Endodermal cell (in vitro differentiated cells): ENCODE measurements around the gene TBC1D24. TPM values are rescaled to one million over a fixed set of nuclear protein-coding genes. Genes with fewer than 3 reads are reported as not detected.

ENCODE experiments used
- DNase-seq: peaks from one replicate; pipeline ENCODE4 v3.0.0-alpha.2; 2017
- H3K27ac ChIP-seq: 2 replicates; pipeline ENCODE4 v1.5.1; 2013; ENCODE audit warnings: mild to moderate bottlenecking, low read depth, low read length, moderate library complexity
- H3K27me3 ChIP-seq: 2 replicates; pipeline ENCODE4 v1.6.1; 2013; ENCODE audit warnings: mild to moderate bottlenecking, low read length, moderate library complexity; ENCODE audit not compliant: insufficient read depth, control insufficient read depth, poor library complexity, severe bottlenecking
- H3K36me3 ChIP-seq: 2 replicates; pipeline ENCODE4 v1.7.0; 2013; ENCODE audit warnings: mild to moderate bottlenecking, low read length, moderate library complexity; ENCODE audit not compliant: control insufficient read depth, insufficient read depth
- H3K4me1 ChIP-seq: one replicate; pipeline ENCODE4 v1.7.0; 2013; ENCODE audit warnings: low read length; ENCODE audit not compliant: control insufficient read depth, insufficient read depth
- H3K4me3 ChIP-seq: 2 replicates; pipeline ENCODE4 v1.5.1; 2013; ENCODE audit warnings: mild to moderate bottlenecking, low read length, moderate library complexity
- H3K9ac ChIP-seq: 2 replicates; pipeline ENCODE4 v1.6.1; 2013; ENCODE audit warnings: mild to moderate bottlenecking, low read length, moderate library complexity; ENCODE audit not compliant: poor library complexity, severe bottlenecking; ENCODE audit errors: extremely low read depth
- H3K9me3 ChIP-seq: 2 replicates; pipeline ENCODE4 v1.6.1; 2013; ENCODE audit warnings: mild to moderate bottlenecking, low read length, moderate library complexity; ENCODE audit not compliant: control insufficient read depth
- H3K27ac Mint-ChIP-seq: 2 replicates; pipeline ENCODE4 v1.8.0; 2020; ENCODE audit warnings: mixed read lengths
- H3K27me3 Mint-ChIP-seq: 2 replicates; pipeline ENCODE4 v1.8.0; 2021; ENCODE audit warnings: mild to moderate bottlenecking, mixed read lengths; ENCODE audit not compliant: insufficient read depth
- H3K36me3 Mint-ChIP-seq: 2 replicates; pipeline ENCODE4 v1.8.0; 2020; ENCODE audit warnings: low read depth, mixed read lengths
- H3K4me1 Mint-ChIP-seq: 2 replicates; pipeline ENCODE4 v1.8.0; 2020; ENCODE audit warnings: mixed read lengths
- H3K4me3 Mint-ChIP-seq: 2 replicates; pipeline ENCODE4 v1.8.0; 2020; ENCODE audit warnings: mild to moderate bottlenecking, moderate library complexity, mixed read lengths
- H3K9me3 Mint-ChIP-seq: 2 replicates; pipeline ENCODE4 v1.8.0; 2020; ENCODE audit warnings: mild to moderate bottlenecking, mixed read lengths
- WGBS, 2 experiments: methylation state at CpG; one replicate each; pipeline versions ENCODE4 v1.1.5 to v1.1.7; 2013; ENCODE audit warnings: missing lambda C conversion rate in 2 of 2, mixed read lengths in 1 of 2; ENCODE audit not compliant: insufficient coverage in 1 of 2, insufficient read length in 1 of 2; 5-methylcytosine and 5-hydroxymethylcytosine counted together
- total RNA-seq, 2 donors: library from RNA; stranded (reverse); fragmentation: NEBNext Ultra II Directional in 1 of 2; extraction: Animal tissue kit (Norgen Biotek cat#: 25700) in 1 of 2; gene quantifications; 2 replicates in 1 of 2; 3 replicates in 1 of 2; pipeline ENCODE4 v1.2.1, GENCODE V29; 2021
- TF ChIP-seq, protein P1 (sequence below): fragments of 200-600 bp; sonication (generic); conservative IDR thresholded peaks from 2 replicates; pipeline ENCODE4 v1.5.0; 2021; ENCODE audit warnings: antibody characterized with exemption, mild to moderate bottlenecking

The TBC1D24 gene
- total RNA-seq, 2 donors from 2014 or later = 15.7 to 19.4 TPM

DNA sequence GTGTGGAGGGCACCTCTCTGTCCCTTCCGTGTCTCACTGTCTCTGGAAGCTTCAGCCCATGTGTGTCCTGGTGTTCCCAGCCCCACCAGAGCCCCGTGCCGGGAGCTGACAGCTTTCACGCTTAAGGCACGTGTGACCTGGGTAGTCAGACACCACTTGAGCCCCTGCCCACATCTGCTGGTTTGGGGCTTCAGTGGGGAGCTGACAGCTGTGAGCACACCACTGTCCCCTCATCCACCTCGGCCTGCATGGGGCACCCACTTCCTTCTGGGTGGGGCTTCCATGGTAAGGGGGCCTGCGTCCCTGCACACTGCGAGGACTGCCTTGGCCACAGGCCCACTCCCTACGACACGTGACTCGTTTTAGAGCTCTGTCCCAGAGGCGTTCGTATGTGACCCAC is 17.7 kb upstream of the TBC1D24 start:
- WGBS, 2 experiments = 90 to 95% methylated on average over 12 to 13 of the region's 13 CpGs
- H3K27me3 Mint-ChIP-seq = no peaks in the 10 kb centered on the region
- TF ChIP-seq, protein P1, sequence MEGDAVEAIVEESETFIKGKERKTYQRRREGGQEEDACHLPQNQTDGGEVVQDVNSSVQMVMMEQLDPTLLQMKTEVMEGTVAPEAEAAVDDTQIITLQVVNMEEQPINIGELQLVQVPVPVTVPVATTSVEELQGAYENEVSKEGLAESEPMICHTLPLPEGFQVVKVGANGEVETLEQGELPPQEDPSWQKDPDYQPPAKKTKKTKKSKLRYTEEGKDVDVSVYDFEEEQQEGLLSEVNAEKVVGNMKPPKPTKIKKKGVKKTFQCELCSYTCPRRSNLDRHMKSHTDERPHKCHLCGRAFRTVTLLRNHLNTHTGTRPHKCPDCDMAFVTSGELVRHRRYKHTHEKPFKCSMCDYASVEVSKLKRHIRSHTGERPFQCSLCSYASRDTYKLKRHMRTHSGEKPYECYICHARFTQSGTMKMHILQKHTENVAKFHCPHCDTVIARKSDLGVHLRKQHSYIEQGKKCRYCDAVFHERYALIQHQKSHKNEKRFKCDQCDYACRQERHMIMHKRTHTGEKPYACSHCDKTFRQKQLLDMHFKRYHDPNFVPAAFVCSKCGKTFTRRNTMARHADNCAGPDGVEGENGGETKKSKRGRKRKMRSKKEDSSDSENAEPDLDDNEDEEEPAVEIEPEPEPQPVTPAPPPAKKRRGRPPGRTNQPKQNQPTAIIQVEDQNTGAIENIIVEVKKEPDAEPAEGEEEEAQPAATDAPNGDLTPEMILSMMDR = no peak
- Histone ChIP-seq H3K4me3 (no peak overlapping the region), H3K9me3 (no peaks in the 10 kb centered on the region), H3K36me3 (peaks cover 56% of the 10 kb centered on the region), H3K27me3 (no peaks in the 10 kb centered on the region), H3K9ac (no peak overlapping the region), H3K27ac (no peak overlapping the region), H3K4me1 (peaks cover 5% of the 10 kb centered on the region)
- H3K4me3 Mint-ChIP-seq = no peak overlapping the region
- H3K9me3 Mint-ChIP-seq = no peaks in the 10 kb centered on the region
- H3K4me1 Mint-ChIP-seq = peaks cover 8% of the 10 kb centered on the region
- DNase-seq = no peak
- H3K36me3 Mint-ChIP-seq = peaks cover 40% of the 10 kb centered on the region
- H3K27ac Mint-ChIP-seq = no peak overlapping the region

DNA sequence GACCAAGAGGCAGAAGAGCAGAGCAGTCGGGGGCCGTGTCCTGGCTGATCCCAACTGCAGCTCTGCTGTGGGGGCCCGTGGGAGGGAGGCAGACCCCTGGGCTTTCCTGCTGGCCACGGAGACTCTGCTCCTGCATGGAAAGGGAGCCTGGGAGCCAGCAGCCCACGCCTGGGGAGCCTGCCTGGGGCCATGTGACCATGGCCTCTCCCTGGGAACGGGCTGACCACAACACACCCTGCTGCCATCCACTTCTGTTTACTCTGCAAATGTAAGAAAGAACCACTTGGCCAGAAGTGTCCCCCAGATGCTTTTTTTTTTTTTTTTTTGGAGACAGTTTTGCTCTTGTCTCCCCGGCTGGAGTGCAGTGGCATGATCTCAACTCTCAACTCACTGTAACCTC is 17.0 kb upstream of the TBC1D24 start:
- no peak overlapping the region for H3K4me3 Mint-ChIP-seq
- Histone ChIP-seq H3K9me3 (no peaks in the 10 kb centered on the region), H3K36me3 (peaks cover 49% of the 10 kb centered on the region), H3K9ac (no peak overlapping the region), H3K27me3 (no peaks in the 10 kb centered on the region), H3K4me1 (peaks cover 5% of the 10 kb centered on the region), H3K4me3 (no peak overlapping the region), H3K27ac (no peak overlapping the region)
- WGBS, 2 experiments = 91 to 92% methylated on average over 4 to 7 of the region's 7 CpGs
- no peaks in the 10 kb centered on the region for H3K9me3 Mint-ChIP-seq
- TF ChIP-seq, protein P1 = no peak
- peaks cover 8% of the 10 kb centered on the region for H3K4me1 Mint-ChIP-seq
- no peak for DNase-seq
- H3K27ac Mint-ChIP-seq = peak overlapping the region; percentile 58
- H3K27me3 Mint-ChIP-seq = no peaks in the 10 kb centered on the region
- H3K36me3 Mint-ChIP-seq = peaks cover 36% of the 10 kb centered on the region

DNA sequence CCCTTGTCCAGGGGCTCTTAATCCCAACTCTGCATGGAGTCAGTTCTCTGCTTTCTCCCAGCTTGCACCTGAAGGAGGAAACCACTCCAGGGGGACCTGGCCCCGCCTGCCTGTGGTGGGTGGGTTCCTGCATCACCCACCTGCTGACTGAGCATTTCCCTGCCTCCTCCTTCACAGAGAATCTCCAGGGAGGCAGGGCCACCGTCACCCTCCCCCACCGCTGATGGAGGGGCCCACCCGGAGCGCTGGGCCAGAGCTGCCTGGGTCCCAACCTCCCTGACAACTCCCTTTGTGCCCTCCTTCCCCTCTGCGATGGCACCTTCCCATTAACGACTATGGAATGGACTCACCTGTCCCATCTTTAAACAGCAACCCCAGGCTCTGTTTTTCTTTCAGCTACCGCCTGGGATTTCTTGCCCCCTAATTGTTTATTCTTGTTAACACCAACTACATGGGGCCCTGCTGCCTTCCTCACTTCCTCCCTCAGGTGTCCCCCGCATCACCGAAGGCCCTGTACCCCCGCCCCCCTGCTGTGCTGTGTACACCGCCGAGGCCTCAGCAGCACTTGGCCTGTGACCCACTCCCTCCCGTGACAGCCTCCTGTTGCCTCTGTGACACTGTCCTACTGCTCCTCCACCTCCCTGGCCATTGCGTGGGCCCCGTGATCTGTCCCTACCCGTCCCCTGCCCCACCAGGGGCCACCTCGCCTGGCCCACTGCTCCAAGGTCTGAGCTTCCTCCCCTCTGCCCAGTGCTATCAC is 15.9 kb upstream of the TBC1D24 start:
- H3K36me3 ChIP-seq = peaks cover 38% of the 10 kb centered on the region

More for the DNA sequence above, 15.9 kb upstream of the TBC1D24 start:
- Mint-ChIP-seq H3K9me3 (no peaks in the 10 kb centered on the region), H3K36me3 (peaks cover 33% of the 10 kb centered on the region), H3K4me1 (peaks cover 8% of the 10 kb centered on the region), H3K4me3 (peak overlapping the region; percentile 76), H3K27me3 (no peaks in the 10 kb centered on the region), H3K27ac (peak overlapping the region; percentile 93)
- 28 to 49% methylated on average over 11 to 18 of the region's 18 CpGs for WGBS, 2 experiments
- Histone ChIP-seq H3K27ac (no peak overlapping the region), H3K4me1 (peaks cover 5% of the 10 kb centered on the region), H3K9me3 (no peaks in the 10 kb centered on the region), H3K9ac (peak overlapping the region; percentile 34), H3K4me3 (peak overlapping the region; percentile 89), H3K27me3 (no peaks in the 10 kb centered on the region)
- DNase-seq = peak; percentile 68
- TF ChIP-seq, protein P1 = no peak
